K562 (cell line): Measurements from ENCODE around the gene NR2C2AP. TPM values are rescaled to one million over a fixed set of nuclear protein-coding genes. Genes with fewer than 3 reads are reported as not detected.

Experiments used
- ADNP ChIP-seq: fragments of 200-800 bp; sonication (Bioruptor generic); IDR thresholded peaks from 2 replicates; pipeline ENCODE4 v1.6.1; 2016; ENCODE audit warnings: missing genetic modification characterization, missing compliant biosample characterization
- ASH1L ChIP-seq: fragments of 450-650 bp; IDR thresholded peaks from 2 replicates; pipeline ENCODE4 v1.6.1; 2018; ENCODE audit warnings: borderline replicate concordance, mild to moderate bottlenecking, low read depth; ENCODE audit not compliant: partially characterized antibody
- CHD1 ChIP-seq: fragments of 200-600 bp; sonication (generic); IDR thresholded peaks from one replicate; pipeline ENCODE4 v1.6.1; 2012; ENCODE audit warnings: mild to moderate bottlenecking, moderate library complexity, low read length, inconsistent platforms
- CTBP1 ChIP-seq: fragments of 450-650 bp; IDR thresholded peaks from 2 replicates; pipeline ENCODE4 v1.6.1; 2016; ENCODE audit warnings: borderline replicate concordance
- PRDM10 ChIP-seq: fragments of 450-650 bp; IDR thresholded peaks from 2 replicates; pipeline ENCODE4 v1.6.1; 2018; ENCODE audit not compliant: partially characterized antibody
- ZNF274 ChIP-seq: IDR thresholded peaks from 2 replicates; pipeline ENCODE4 v1.6.1; 2011; ENCODE audit warnings: low read depth, mild to moderate bottlenecking, low read length, moderate library complexity, borderline replicate concordance
- ZNF408 ChIP-seq: fragments of 250-450 bp; sonication (Bioruptor Pico); IDR thresholded peaks from 2 replicates; pipeline ENCODE4 v1.4.0; 2020; ENCODE audit warnings: low read depth, mild to moderate bottlenecking, moderate library complexity
- polyA plus RNA-seq, 8 experiments: library from polyadenylated mRNA; depleted of rRNA in 4 of 8; stranded (reverse) in 5 of 8; unstranded in 3 of 8; fragments of >200 nt; fragmentation: Nextera tagmentation in 2 of 8; fragmentation: Illumina TruSeq in 1 of 8; extraction: Ambion mirVana in 2 of 8; extraction: Trizol in 1 of 8; gene quantifications; 2 replicates each; pipeline versions ENCODE4 v1.2.1 to v1.2.3, GENCODE V29; 2011 to 2014; ENCODE audit warnings: inconsistent platforms in 1 of 8, missing spikeins in 1 of 8
- total RNA-seq, 7 experiments: library from RNA; depleted of rRNA in 6 of 7; stranded (reverse); fragments of >200 nt in 6 of 7; fragmentation: Illumina TruSeq in 2 of 7; extraction: Trizol in 2 of 7; gene quantifications; 2 replicates each; pipeline versions ENCODE4 v1.2.1 to v1.2.3, GENCODE V29; 2011 to 2021; ENCODE audit warnings: low replicate concordance in 1 of 7

Gene NR2C2AP
- total and polyA plus RNA-seq, 9 of the 15 experiments (the other 6 are each of a cell fraction or from before 2014, with no cell fraction given) = 23.7 to 77.4 (median 32.4) TPM

- TF ChIP-seq CHD1 (no peak), ASH1L (no peak), ZNF274 (no peak), ADNP (tag) (no peak), ZNF408 (CRISPR knock-in tag) (no peak), PRDM10 (no peak), CTBP1 (no peak)
Observed at GRCh38 chr19:19250196-19250801, 47.1 kb upstream of the NR2C2AP start (continued).
